WTC11 (cell line): ENCODE results near the gene SFT2D2. TPM values are rescaled to one million over a fixed set of nuclear protein-coding genes. Genes with fewer than 3 reads are reported as not detected.

ENCODE experiments used
- ARID4B ChIP-seq: sonication (generic); formaldehyde crosslinking; IDR thresholded peaks from 2 replicates; pipeline ENCODE4 v1.8.0; 2023; ENCODE audit warnings: missing genetic modification reagents, mild to moderate bottlenecking, borderline replicate concordance
- ATF6 ChIP-seq: sonication (generic); formaldehyde crosslinking; IDR thresholded peaks from 2 replicates; pipeline ENCODE4 v1.8.1; 2023; ENCODE audit warnings: mild to moderate bottlenecking, missing genetic modification reagents
- CREB1 ChIP-seq: sonication (generic); formaldehyde crosslinking; IDR thresholded peaks from 2 replicates; pipeline ENCODE4 v1.8.0; 2023; ENCODE audit warnings: mild to moderate bottlenecking, missing genetic modification reagents
- CREM ChIP-seq: sonication (generic); formaldehyde crosslinking; IDR thresholded peaks from 2 replicates; pipeline ENCODE4 v1.8.1; 2022; ENCODE audit warnings: mild to moderate bottlenecking, missing genetic modification reagents, moderate library complexity
- E2F1 ChIP-seq: sonication (generic); formaldehyde crosslinking; IDR thresholded peaks from 2 replicates; pipeline ENCODE4 v1.8.0; 2022; ENCODE audit warnings: mild to moderate bottlenecking, missing genetic modification reagents
- E2F4 ChIP-seq: sonication (generic); formaldehyde crosslinking; IDR thresholded peaks from 2 replicates; pipeline ENCODE4 v1.8.1; 2022; ENCODE audit warnings: low read depth, mild to moderate bottlenecking, moderate library complexity, missing genetic modification reagents, borderline replicate concordance
- ELF4 ChIP-seq: sonication (generic); formaldehyde crosslinking; IDR thresholded peaks from 2 replicates; pipeline ENCODE4 v1.8.1; 2022; ENCODE audit warnings: low read depth, mild to moderate bottlenecking, moderate library complexity, missing genetic modification reagents
- ESRRA ChIP-seq: sonication (generic); formaldehyde crosslinking; IDR thresholded peaks from 2 replicates; pipeline ENCODE4 v1.8.1; 2022; ENCODE audit warnings: mild to moderate bottlenecking, missing genetic modification reagents, borderline replicate concordance
- FOXK1 ChIP-seq: sonication (generic); formaldehyde crosslinking; IDR thresholded peaks from 2 replicates; pipeline ENCODE4 v1.8.0; 2022; ENCODE audit warnings: mild to moderate bottlenecking, moderate library complexity, missing genetic modification reagents
- GABPB1 ChIP-seq: sonication (generic); formaldehyde crosslinking; IDR thresholded peaks from 2 replicates; pipeline ENCODE4 v1.8.1; 2023; ENCODE audit warnings: mild to moderate bottlenecking, missing genetic modification reagents
- IRF1 ChIP-seq: sonication (generic); formaldehyde crosslinking; IDR thresholded peaks from 2 replicates; pipeline ENCODE4 v1.8.0; 2023; ENCODE audit warnings: missing genetic modification reagents
- JUN ChIP-seq: sonication (generic); formaldehyde crosslinking; IDR thresholded peaks from 2 replicates; pipeline ENCODE4 v1.8.0; 2023; ENCODE audit warnings: mild to moderate bottlenecking, missing genetic modification reagents
- KAT7 ChIP-seq: sonication (generic); formaldehyde crosslinking; IDR thresholded peaks from 2 replicates; pipeline ENCODE4 v1.8.1; 2023; ENCODE audit warnings: missing genetic modification reagents, mild to moderate bottlenecking, borderline replicate concordance
- NR2C2 ChIP-seq: sonication (generic); formaldehyde crosslinking; IDR thresholded peaks from 2 replicates; pipeline ENCODE4 v1.8.0; 2022; ENCODE audit warnings: mild to moderate bottlenecking, missing genetic modification reagents
- SMAD4 ChIP-seq: sonication (generic); formaldehyde crosslinking; IDR thresholded peaks from 2 replicates; pipeline ENCODE4 v1.8.0; 2022; ENCODE audit warnings: mild to moderate bottlenecking, missing genetic modification reagents
- SP1 ChIP-seq: sonication (generic); formaldehyde crosslinking; conservative IDR thresholded peaks from 2 replicates; pipeline ENCODE4 v1.8.1; 2022; ENCODE audit warnings: missing genetic modification reagents
- TEAD4 ChIP-seq: sonication (generic); formaldehyde crosslinking; IDR thresholded peaks from 2 replicates; pipeline ENCODE4 v1.8.0; 2022; ENCODE audit warnings: mild to moderate bottlenecking, missing genetic modification reagents
- USF1 ChIP-seq: sonication (generic); formaldehyde crosslinking; IDR thresholded peaks from 2 replicates; pipeline ENCODE4 v1.8.0; 2022; ENCODE audit warnings: mild to moderate bottlenecking, missing genetic modification reagents
- USF2 ChIP-seq: sonication (generic); formaldehyde crosslinking; IDR thresholded peaks from 2 replicates; pipeline ENCODE4 v1.8.1; 2023; ENCODE audit warnings: mild to moderate bottlenecking, missing genetic modification reagents, moderate library complexity
- ZNF138 ChIP-seq: sonication (generic); formaldehyde crosslinking; conservative IDR thresholded peaks from 2 replicates; pipeline ENCODE4 v1.8.1; 2022; ENCODE audit warnings: mild to moderate bottlenecking, moderate library complexity, missing genetic modification reagents
- ZNF219 ChIP-seq: sonication (generic); formaldehyde crosslinking; IDR thresholded peaks from 2 replicates; pipeline ENCODE4 v1.8.0; 2023; ENCODE audit warnings: missing genetic modification reagents, mild to moderate bottlenecking, borderline replicate concordance
- ZNF232 ChIP-seq: sonication (generic); formaldehyde crosslinking; IDR thresholded peaks from 2 replicates; pipeline ENCODE4 v1.8.0; 2022; ENCODE audit warnings: mild to moderate bottlenecking, missing genetic modification reagents
- ZNF281 ChIP-seq: sonication (generic); formaldehyde crosslinking; IDR thresholded peaks from 2 replicates; pipeline ENCODE4 v1.8.0; 2023; ENCODE audit warnings: mild to moderate bottlenecking, missing genetic modification reagents
- ZNF396 ChIP-seq: fragments of 250-450 bp; sonication (Bioruptor Pico); IDR thresholded peaks from 2 replicates; pipeline ENCODE4 v1.8.0; 2021; ENCODE audit warnings: mild to moderate bottlenecking, moderate library complexity, borderline replicate concordance
- total RNA-seq: library from RNA; stranded (reverse); gene quantifications from 3 replicates; pipeline ENCODE4 v1.2.3, GENCODE V29; 2021

The SFT2D2 gene
- total RNA-seq, 1 experiment from 2014 or later, result 23.2 TPM

GRCh38 chr1:168225476-168226190, at the start of gene SFT2D2 (continued):
- TF ChIP-seq ARID4B (peak; percentile 94), GABPB1 (peak; percentile 62), KAT7 (CRISPR knock-in tag) (peak; percentile 80; the same call in 1 of the 2 replicates), ZNF219 (CRISPR knock-in tag) (peak; percentile 76; the same call in 1 of the 2 replicates), FOXK1 (CRISPR knock-in tag) (peak; percentile 87), ELF4 (CRISPR knock-in tag) (peak; percentile 25; the same call in 1 of the 2 replicates), TEAD4 (CRISPR knock-in tag) (no peak), ESRRA (CRISPR knock-in tag) (peak; percentile 78), IRF1 (CRISPR knock-in tag) (no peak), ZNF396 (no peak), CREM (CRISPR knock-in tag) (peak; percentile 87; the same call in 1 of the 2 replicates), JUN (CRISPR knock-in tag) (peak; percentile 77; the same call in 1 of the 2 replicates), CREB1 (CRISPR knock-in tag) (peak; percentile 67; the same call in 1 of the 2 replicates), ZNF281 (peak; percentile 53; the same call in 1 of the 2 replicates), ZNF138 (no peak), SP1 (CRISPR knock-in tag) (peak; percentile 77; the same call in 1 of the 2 replicates), USF2 (no peak), ATF6 (CRISPR knock-in tag) (no peak), NR2C2 (CRISPR knock-in tag) (peak; percentile 53; the same call in 1 of the 2 replicates), E2F1 (CRISPR knock-in tag) (peak; percentile 92; the same call in 1 of the 2 replicates), SMAD4 (no peak), USF1 (CRISPR knock-in tag) (peak; percentile 56), ZNF232 (CRISPR knock-in tag) (peak; percentile 69; the same call in 1 of the 2 replicates), E2F4 (CRISPR knock-in tag) (peak; percentile 77)
